K562 (cell line): Measurements from ENCODE around the gene ABHD12. TPM values are rescaled to one million over a fixed set of nuclear protein-coding genes. Genes with fewer than 3 reads are reported as not detected.

Source experiments
- CBX2 ChIP-seq: fragments of 200-600 bp; sonication (generic); IDR thresholded peaks from one replicate; pipeline ENCODE4 v1.6.1; 2012; ENCODE audit warnings: mild to moderate bottlenecking, low read length, inconsistent platforms; ENCODE audit not compliant: insufficient read depth, poor library complexity, severe bottlenecking
- CREB5 ChIP-seq: fragments of 250-450 bp; sonication (Bioruptor Pico); IDR thresholded peaks from 2 replicates; pipeline ENCODE4 v1.5.0; 2020; ENCODE audit warnings: mild to moderate bottlenecking
- EGR1 ChIP-seq: fragments of 450-650 bp; conservative IDR thresholded peaks from 2 replicates; pipeline ENCODE4 v1.6.1; 2017; ENCODE audit warnings: mild to moderate bottlenecking
- FOXA1 ChIP-seq: fragments of 450-650 bp; IDR thresholded peaks from 2 replicates; pipeline ENCODE4 v1.6.1; 2016; ENCODE audit warnings: mild to moderate bottlenecking, borderline replicate concordance
- FOXO4 ChIP-seq: fragments of 450-650 bp; formaldehyde crosslinking; IDR thresholded peaks from 2 replicates; pipeline ENCODE4 v1.4.0; 2020; ENCODE audit warnings: mild to moderate bottlenecking, moderate library complexity
- MEF2A ChIP-seq: IDR thresholded peaks from 2 replicates; pipeline ENCODE4 v1.6.1; 2011; ENCODE audit warnings: low read depth, mild to moderate bottlenecking, low read length, moderate library complexity; ENCODE audit not compliant: control insufficient read depth
- NFIC ChIP-seq: fragments of 450-650 bp; IDR thresholded peaks from 2 replicates; pipeline ENCODE4 v1.6.1; 2017; ENCODE audit warnings: mild to moderate bottlenecking, inconsistent platforms
- POLR2B ChIP-seq: fragments of 450-650 bp; IDR thresholded peaks from 2 replicates; pipeline ENCODE4 v1.6.1; 2018; ENCODE audit warnings: low read depth; ENCODE audit not compliant: partially characterized antibody
- REST ChIP-seq, 2 experiments: fragments of 450-650 bp; formaldehyde crosslinking in 1 of 2; IDR thresholded peaks; 2 replicates each; pipeline versions ENCODE4 v1.4.0 to v1.6.1; 2014 to 2020; ENCODE audit warnings: mild to moderate bottlenecking in 2 of 2, borderline replicate concordance in 1 of 2, low read depth in 1 of 2
- SIN3A ChIP-seq, 2 experiments: fragments of 150-350 bp in 1 of 2; IDR thresholded peaks; 2 replicates each; pipeline ENCODE4 v1.6.1; 2011 to 2016; ENCODE audit warnings: borderline replicate concordance in 2 of 2, low read depth in 2 of 2, low read length in 2 of 2, mild to moderate bottlenecking in 2 of 2, moderate library complexity in 2 of 2; ENCODE audit not compliant: control insufficient read depth in 1 of 2
- SMC3 ChIP-seq: conservative IDR thresholded peaks from 2 replicates; pipeline ENCODE4 v1.6.1; 2011; ENCODE audit warnings: low read depth, low read length, improper control_type of control experiment; ENCODE audit not compliant: insufficient read depth
- TCF7 ChIP-seq: sonication (generic); IDR thresholded peaks from 2 replicates; pipeline ENCODE4 v1.6.1; 2016; ENCODE audit warnings: antibody characterized with exemption, borderline replicate concordance
- ZBTB1 ChIP-seq: sonication (generic); formaldehyde crosslinking; IDR thresholded peaks from 2 replicates; pipeline ENCODE4 v1.8.1; 2023; ENCODE audit warnings: missing genetic modification reagents, low read depth, mild to moderate bottlenecking, borderline replicate concordance
- ZNF133 ChIP-seq: fragments of 250-450 bp; sonication (Bioruptor Pico); IDR thresholded peaks from 2 replicates; pipeline ENCODE4 v1.4.0; 2020; ENCODE audit warnings: mild to moderate bottlenecking
- ZNF165 ChIP-seq: fragments of 250-450 bp; sonication (Bioruptor Pico); IDR thresholded peaks from 2 replicates; pipeline ENCODE4 v1.4.0; 2020; ENCODE audit warnings: borderline replicate concordance
- ZNF347 ChIP-seq: fragments of 450-650 bp; formaldehyde crosslinking; IDR thresholded peaks from 2 replicates; pipeline ENCODE4 v1.4.0; 2020; ENCODE audit warnings: low read depth, mild to moderate bottlenecking, moderate library complexity
- polyA plus RNA-seq, 8 experiments: library from polyadenylated mRNA; depleted of rRNA in 4 of 8; stranded (reverse) in 5 of 8; unstranded in 3 of 8; fragments of >200 nt; fragmentation: Nextera tagmentation in 2 of 8; fragmentation: Illumina TruSeq in 1 of 8; extraction: Ambion mirVana in 2 of 8; extraction: Trizol in 1 of 8; gene quantifications; 2 replicates each; pipeline versions ENCODE4 v1.2.1 to v1.2.3, GENCODE V29; 2011 to 2014; ENCODE audit warnings: inconsistent platforms in 1 of 8, missing spikeins in 1 of 8
- total RNA-seq, 7 experiments: library from RNA; depleted of rRNA in 6 of 7; stranded (reverse); fragments of >200 nt in 6 of 7; fragmentation: Illumina TruSeq in 2 of 7; extraction: Trizol in 2 of 7; gene quantifications; 2 replicates each; pipeline versions ENCODE4 v1.2.1 to v1.2.3, GENCODE V29; 2011 to 2021; ENCODE audit warnings: low replicate concordance in 1 of 7

The ABHD12 gene
- total and polyA plus RNA-seq, 9 of the 15 experiments (the other 6 are each of a cell fraction or from before 2014, with no cell fraction given), result 0.65 to 15.6 (median 9.1) TPM

DNA sequence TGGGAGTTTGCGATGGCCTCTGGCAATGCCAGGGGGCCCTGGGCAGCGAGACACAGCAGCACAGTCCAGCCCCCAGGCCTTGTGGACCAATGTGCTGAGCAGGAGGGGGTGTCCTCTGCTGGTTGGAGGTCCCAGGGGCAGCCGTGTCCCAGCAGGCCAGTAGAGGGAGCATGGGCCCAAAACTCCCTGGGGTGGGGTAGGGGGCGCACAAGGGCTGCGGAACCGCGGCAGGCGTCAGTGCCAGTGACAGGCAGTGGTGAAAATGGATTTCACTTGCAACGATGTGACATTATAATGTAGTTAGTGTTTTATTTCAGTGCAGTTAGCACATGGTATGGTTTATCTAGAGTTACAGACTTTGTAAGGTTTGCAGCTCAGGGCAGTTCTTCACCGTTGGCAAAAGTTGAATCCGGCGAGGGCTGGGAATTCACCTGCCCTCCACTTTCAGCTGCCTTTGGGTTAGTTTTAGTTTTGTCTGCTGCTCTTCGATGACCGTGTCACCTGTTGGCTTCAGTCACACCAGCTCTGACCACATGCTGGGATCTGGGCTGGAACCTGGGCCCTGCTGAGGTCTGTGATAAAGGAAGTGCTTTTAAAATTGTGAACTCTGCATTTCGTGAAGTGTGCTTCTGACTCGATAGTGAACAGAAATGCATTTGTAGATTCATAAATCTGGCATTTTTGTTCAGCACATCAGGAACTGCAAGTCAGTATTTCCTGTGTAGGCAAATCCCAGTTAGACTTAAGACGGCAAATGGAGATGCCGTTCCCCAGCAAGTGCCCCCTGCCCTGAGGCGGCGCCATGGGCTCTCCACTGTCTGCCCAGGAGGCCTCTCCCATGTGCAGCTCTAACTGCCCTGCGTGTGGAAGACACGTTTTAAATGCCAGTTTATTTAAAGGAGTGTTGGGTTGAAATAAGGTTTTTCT lies 95.9 kb downstream of the ABHD12 start (continued):
- TF ChIP-seq REST (IDR thresholded peaks at IDR 0.05; ENCODE audit: borderline replicate concordance) (peak; percentile 72), REST (CRISPR knock-in tag; IDR thresholded peaks at IDR 0.05; ENCODE audit: low read depth) (no peak), CREB5 (no peak), MEF2A (no peak), TCF7 (no peak), EGR1 (no peak), FOXA1 (no peak), ZNF165 (CRISPR knock-in tag) (no peak), ZBTB1 (no peak), CBX2 (no peak), FOXO4 (CRISPR knock-in tag) (no peak), SMC3 (peak; percentile 76), ZNF133 (CRISPR knock-in tag) (no peak), POLR2B (no peak), ZNF347 (CRISPR knock-in tag) (no peak), SIN3A (IDR thresholded peaks at IDR 0.05; ENCODE audit: borderline replicate concordance in 2 of 2, control insufficient read depth in 1 of 2, low read depth in 2 of 2, low read length in 2 of 2) (no peak), NFIC (no peak)
